ENCODE data around the gene TPM4. TPM values are rescaled to one million over a fixed set of nuclear protein-coding genes. Genes with fewer than 3 reads are reported as not detected.
"Not testable (repeated sequence)": the region's sequence is repeated elsewhere in the genome, so short reads cannot be mapped to it uniquely, and the experiment has no call there.

Gene TPM4
- total RNA-seq, 2 donors from 2014 or later = 1,050 to 1,475 TPM

DNA sequence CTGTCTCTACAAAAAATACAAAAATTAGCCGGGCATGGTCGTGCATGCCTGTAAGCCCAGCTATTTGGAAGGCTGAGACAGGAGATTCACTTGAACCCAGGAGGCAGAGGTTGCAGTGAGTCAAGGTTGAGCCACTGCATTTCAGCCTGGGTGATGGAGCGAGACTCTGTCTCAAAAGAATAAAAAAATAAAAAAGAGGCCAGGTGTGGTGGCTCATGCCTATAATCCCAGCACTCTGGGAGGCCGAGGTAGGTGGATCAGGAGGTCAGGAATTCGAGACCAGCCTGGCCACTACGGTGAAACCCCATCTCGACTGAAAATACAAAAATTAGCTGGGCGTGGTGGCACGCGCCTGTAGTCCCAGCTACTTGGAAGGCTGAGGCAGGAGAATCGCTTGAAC lies 11.1 kb downstream of the TPM4 start:
- intact Hi-C loops (cut with DNase I); DNase-seq (ENCODE audit: low spot score): not testable (repeated sequence)

DNA sequence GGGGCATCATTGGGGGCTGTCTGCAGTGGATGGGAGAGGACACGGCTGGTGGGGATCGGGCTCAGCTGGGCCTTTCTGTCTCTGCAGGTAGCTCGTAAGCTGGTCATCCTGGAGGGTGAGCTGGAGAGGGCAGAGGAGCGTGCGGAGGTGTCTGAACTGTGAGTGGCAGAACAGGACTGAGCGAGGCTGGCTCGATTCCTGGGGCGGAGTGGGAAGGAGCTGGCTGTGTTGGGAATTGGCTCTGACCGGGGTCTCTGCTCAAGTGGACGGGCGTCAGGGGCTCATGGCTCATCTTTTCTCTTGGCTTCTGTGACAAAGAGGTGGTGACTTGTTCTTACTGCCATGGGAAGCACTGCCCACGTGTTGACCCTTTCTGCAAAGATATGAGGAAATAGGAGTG lies 11.6 kb downstream of the TPM4 start:
- no peak for DNase-seq (ENCODE audit: low spot score)
- intact Hi-C loops (cut with DNase I) = no loop called here

DNA sequence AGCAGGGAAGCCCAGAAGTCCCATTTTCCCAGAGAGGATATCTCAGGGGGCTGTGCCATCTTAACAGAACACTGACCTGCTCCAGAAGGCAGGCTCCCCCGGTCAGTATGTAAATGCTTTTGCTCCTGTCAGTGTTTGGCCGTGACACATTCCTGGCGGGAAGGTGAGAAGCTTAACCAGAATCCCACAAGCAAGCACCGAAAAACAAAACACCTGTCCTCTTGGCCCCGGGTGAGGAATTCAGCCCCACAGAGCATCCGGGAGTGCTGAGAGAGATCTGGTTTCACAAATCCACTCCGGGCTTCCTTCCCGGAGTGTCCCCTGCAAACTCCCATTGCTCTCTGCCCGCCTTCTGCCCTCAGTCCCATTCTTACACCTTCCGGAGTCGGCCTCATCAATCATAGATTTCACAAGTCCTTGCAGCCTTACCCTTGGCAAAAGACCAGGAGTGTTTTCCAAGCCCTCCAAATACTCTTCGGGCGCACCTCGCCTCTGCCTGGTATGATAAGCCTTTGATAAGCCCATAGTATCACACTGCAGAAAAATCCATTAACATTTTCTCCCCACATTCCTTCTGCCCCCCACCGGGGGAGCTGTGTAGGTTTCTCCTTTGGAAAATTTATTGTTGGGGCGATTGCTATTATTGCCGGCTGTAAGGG lies 12.2 kb downstream of the TPM4 start:
- intact Hi-C loops (cut with DNase I) = no loop called here

DNA sequence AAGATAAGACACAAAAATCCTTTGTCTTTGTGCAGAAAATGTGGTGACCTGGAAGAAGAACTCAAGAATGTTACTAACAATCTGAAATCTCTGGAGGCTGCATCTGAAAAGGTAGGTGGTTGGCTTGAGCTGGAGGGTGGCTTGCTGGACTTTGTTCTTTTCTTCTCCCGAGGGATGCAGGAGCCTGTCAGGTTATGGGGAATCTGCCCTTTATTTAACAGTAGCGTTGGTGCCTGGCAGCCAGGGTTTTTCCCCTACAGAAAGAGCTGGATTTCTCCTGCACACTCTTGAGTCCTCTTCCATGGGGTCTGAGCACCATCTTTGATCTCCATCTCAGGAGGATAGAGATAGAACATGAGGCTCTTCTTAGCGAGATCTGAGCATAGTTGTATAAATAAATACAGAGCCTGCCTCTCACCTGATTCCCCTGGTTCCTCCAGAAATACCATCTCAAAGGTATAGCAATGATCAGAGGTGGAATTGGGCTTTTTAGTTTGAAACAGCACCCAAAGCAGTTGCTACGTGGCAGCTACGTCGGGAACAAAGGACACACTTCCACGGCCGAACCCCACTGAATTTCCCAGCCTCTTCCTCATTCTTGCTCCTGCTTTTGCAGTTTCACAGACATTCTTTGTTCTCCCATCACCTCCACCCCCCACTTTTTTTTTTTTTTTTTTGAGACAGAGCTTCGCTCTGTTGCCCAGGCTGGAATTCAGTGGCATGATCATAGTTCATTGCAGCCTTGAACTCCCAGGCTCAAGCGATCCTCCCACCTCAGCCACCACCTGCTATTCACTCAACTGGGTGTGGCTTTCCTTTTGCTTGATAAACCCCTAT lies 12.9 kb downstream of the TPM4 start:
- intact Hi-C loops (cut with DNase I) = no loop called here
- no peak for DNase-seq (ENCODE audit: low spot score)

More for the DNA sequence above, 12.2 kb downstream of the TPM4 start:
- no peak for DNase-seq (ENCODE audit: low spot score)

DNA sequence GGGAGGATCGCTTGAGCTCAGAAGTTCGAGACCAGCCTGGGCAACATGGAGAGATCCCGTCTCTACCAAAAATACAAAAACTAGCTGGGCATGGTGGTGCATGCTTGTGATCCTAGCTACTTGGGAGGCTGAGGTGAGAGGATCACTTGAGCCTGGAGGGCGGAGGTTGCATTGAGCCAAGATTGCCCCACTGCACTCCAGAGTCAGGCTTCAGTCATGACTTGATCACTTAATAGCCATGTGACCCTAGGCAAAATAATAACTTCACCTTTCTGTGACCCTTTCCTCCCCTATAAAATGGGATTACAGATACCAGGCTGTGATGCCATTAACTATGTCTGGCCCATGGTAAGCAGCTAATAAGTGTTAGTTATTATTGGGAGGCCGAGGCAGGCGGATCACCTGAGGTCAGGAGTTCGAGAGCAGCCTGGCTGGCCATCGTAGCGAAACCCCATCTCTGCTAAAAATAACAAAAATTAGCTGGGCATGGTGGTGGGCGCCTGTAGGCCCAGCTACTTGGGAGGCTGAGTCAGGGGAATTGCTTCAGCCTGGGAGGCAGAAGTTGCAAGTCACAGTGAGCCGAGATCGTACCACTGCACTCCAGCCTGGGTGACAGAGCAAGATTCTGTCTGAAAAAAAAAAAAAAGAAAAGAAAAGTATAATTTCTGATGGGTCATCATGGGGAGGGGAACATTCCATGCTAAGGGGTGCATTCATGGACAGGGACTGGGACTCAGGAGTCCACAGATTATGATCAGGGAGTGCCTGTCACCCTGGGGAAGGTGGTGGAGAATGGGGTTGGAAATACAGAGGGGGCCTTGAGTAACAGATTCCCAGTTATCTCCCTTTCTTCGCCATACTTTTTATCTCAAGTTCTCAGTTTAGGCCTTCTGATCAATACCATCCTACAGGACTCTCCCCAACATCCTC lies 15.5 kb downstream of the TPM4 start:
- intact Hi-C loops (cut with DNase I) = no loop called here
- no peak for DNase-seq (ENCODE audit: low spot score)

DNA sequence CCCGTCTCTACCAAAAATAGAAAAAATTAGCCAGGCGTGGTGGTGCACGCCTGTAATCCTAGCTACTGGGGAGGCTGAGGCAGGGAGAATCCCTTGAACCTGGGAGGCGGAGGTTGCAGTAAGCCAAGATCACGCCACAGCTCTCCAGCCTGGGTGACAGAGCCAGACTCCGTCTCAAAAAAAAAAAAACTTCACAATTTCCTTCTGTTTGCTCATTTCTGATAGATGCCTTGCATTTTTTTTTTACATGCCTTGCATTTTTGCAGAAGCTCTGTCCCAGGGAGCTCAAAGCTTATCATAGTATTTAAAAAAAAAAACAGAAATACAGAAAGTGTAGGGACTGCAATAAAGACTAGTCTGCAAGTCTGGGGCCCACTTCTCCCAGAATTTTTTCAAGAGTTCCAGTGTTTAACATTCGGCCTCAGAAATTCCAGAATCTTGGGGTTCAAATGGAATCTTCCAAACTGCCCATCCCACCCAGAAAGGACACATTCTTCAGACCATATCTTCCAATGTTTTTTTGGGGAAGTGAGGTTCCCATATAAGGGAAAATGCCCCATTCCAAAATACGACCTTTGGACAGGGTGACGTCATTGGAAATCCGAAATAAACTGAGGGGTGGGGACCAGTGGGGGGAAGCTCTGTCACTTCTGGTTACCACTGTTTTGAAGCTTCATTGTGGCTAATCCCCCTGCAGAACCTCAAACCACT lies 18.2 kb downstream of the TPM4 start:
- no peak for DNase-seq (ENCODE audit: low spot score)
- intact Hi-C loops (cut with DNase I) = no loop called here

DNA sequence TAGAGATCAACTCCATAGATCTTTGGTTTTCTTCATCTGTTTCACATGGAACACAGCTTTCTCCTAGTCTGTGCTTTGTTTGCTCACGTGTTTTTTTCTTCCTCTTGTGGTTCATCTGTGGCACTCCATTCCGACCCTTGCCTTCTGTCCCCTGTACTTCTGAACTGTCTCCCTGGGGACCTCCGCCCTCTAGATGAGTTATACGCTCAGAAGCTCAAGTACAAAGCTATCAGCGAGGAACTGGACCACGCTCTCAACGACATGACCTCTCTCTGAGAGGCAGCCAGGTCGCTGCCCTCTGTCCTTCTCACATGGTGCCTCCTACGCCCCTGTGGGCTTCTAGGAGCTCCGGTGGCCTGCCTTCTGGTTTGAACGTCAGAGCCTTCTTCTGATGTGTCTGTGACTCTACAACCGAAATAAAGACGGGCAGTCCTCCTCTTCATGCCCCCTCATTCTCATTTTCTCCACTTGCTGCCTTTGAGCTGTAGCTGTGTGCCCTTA lies 18.8 kb downstream of the TPM4 start:
- DNase-seq (ENCODE audit: low spot score) = no peak
- intact Hi-C loops (cut with DNase I) = no loop called here

DNA sequence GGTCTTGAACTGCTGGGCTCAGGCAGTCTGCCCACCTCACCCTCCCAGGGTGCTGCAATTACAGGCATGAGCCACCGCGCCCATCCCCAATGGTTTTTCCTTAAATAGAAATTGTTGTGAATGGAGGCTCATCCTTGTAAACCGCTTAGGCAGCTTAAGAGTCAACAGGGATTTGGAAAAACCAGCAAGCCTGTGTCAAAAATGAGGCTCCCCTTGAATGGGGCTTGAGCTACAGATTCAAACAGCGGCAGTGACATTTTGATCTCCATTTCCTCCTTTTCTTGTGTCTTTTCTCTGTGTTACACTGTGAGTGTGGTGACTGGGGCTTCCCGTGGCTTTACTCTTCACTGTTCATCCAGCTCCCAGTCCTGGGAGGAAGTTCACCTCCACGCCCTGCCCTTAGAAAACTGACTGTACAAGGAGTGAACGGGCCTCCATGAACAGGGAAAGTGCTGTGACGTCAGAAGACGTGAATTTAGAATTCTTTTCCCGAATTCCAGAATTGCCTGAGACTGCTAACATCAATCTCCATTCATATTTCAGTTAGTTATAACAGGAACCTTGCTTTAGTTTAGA lies 20.1 kb downstream of the TPM4 start:
- no peak for DNase-seq (ENCODE audit: low spot score)
- intact Hi-C loops (cut with DNase I) = no loop called here

DNA sequence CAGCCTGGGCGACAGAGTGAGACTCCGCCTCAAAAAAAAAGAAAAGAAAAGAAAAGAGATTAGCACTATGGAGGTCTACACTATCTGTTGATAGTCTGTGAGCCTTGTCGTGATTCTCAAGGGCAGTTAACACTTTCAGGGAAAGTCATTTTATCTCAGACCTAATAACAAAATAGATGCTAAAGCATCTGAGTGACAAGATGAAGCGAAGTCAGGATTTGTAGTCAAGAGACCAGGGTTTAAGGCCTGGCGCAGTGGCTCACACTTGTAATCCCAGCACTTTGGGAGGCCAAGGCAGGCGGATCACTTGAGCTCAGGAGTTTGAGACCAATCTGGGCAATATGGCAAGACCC lies 22.1 kb downstream of the TPM4 start:
- intact Hi-C loops (cut with DNase I) = no loop called here
- no peak for DNase-seq (ENCODE audit: low spot score)

DNA sequence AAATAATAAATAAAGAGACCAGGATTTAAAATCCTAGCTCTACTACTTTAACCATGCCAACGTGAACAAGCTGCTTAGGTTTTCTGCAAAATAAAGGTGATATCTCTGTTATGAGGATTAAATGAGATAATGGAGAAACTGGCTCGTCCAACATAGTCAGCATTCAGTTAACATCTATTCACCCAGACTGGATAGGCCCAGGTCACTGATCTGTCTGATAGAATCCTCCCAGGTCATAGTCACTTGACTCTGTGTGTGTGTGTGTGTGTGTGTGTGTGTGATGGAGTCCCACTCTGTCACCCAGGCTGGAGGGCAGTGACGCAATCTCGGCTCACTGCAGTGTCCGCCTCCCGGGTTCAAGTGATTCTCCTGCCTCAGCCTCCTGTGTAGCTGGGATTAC lies 22.5 kb downstream of the TPM4 start:
- DNase-seq (ENCODE audit: low spot score) = no peak

DNA sequence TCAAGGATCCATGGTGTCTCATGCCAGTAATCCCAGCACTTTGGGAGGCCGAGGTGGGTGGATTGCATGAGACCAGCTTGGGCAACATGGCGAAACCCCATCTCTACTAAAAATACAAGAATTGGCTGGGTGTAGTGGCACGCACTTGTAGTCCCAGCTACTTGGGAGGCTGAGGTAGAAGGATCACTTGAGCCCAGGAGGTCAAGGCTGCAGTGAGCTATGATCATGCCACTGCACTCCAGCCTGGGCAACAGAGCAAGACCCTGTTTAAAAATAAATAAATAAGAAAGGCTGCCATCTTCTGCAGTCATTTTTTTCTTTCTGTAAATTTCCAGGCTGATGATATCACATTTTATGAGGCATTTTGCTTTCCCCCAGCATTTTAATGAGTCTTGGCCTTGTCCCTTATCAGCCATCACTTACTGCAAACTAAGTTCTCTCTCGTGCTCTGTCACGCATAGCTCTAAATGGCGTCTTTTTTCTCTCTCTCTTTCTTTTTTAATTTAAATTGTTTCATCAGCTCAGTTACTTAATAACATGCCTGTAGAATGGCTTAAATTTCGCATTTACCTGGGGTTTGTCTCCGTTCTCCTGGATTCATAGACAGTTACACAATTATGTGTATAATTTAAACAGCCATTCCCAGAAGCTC lies 23.1 kb downstream of the TPM4 start:
- DNase-seq (ENCODE audit: low spot score); intact Hi-C loops (cut with DNase I): not testable (repeated sequence)

More for the DNA sequence above, 22.5 kb downstream of the TPM4 start:
- intact Hi-C loops (cut with DNase I) = no loop called here

DNA sequence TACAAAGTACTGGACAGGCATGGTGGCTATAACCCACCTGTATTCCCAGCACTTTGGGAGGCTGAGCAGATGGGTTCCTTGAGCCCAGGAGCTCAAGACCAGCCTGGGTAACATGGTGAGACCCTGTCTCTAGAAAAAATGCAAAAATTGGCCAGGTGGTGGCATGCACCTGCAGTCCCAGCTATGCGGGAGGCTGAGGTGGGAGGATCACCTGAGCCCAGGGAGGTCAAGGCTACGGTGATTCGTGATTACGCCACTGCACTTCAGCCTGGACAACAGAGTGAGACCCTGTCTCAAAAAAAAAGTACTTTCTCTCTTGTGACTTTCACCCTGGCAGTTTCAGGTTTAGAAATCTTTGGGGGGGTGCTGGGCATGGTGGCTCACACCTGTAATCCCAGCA lies 24.2 kb downstream of the TPM4 start:
- DNase-seq (ENCODE audit: low spot score) = no peak
- intact Hi-C loops (cut with DNase I) = no loop called here

DNA sequence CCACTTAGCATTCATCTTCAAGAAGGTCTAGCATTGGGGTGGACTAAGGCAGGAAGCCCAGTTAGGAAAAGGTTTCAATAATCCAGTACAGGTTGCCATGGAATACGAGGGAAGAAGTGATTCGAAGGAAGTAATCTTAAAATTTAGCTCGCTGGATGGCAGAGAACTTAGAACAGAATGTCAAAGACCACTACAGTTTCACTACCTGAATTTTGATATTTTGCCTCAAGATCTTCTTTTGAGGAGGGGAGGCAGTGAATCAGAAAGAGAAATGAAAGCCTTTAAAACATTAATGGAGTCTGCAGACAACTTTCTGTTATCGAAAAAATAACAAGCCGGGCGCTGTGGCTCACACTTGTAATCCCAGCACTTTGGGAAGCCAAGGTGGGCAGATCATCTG lies 28.4 kb downstream of the TPM4 start:
- intact Hi-C loops (cut with DNase I) = no loop called here
- DNase-seq (ENCODE audit: low spot score) = no peak

DNA sequence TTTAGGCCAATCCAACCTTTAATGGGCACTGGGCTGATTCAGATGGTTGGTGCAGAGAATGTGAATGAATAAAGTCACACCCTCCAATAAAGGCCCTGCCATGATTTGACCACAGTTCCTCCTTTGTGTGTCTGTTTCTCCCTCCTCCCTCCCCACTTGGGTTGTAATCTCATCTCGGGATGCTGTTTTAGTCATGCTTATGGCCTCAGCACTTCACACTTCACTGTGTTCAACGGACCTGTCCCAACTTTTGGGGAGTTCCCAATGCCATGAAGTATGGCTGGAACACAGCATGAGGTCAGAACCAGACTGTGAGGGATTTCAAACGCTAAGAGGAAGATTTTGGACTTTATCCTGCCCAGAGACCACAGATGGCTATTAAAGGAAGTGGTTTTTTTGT lies 29.8 kb downstream of the TPM4 start:
- no peak for DNase-seq (ENCODE audit: low spot score)
- intact Hi-C loops (cut with DNase I) = no loop called here

DNA sequence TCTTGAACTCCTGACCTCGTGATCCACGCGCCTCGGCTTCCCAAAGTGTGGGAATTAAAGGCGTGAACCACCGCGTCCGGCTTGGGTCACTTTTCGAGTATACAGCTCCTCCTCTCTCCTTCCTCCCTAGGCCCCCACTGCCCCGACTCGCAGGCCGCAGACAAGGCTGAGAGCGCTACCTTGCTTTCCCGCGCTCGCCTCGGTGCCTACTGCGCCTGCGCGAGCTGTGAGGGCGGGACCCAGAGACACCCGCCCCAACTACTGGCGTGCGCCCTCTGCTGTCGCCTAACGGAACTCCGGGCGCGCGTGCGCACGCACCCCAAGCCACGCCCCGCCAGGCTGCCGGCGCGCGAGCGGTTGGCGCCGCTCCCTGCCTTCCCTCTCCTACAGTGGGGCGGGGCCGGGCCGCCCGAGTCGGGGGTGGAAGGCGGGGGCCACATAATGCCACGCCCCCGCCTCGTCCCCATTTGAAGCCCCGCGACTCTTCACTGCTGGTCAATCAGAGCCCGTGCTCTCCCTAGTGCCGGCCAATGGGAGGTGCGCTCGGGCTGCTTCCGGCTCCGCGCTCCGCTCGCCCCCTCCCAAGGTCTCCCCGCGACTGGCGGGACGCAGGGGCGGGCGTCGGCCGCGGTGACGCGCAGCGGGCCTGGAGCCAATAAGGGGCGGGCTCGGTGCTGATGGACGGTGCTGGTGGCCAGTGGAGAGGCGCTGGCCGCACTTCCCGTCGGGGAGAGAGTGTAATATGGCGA lies 35.0 kb downstream of the TPM4 start, which contains the start of gene RAB8A:
Gene RAB8A (plus strand): TSS at position 730 of the 749 bp plus-strand sequence. CDS start 13 bp downstream, at position 743.
- intact Hi-C loops (cut with DNase I) = loop anchor here (5.0 to 10.0 kb wide), 2 partner anchors 73 to 74 kb away; partner anchors contain the start of gene FAM32A (in 1 of the 2)
- DNase-seq (ENCODE audit: low spot score) = peak; percentile 100

DNA sequence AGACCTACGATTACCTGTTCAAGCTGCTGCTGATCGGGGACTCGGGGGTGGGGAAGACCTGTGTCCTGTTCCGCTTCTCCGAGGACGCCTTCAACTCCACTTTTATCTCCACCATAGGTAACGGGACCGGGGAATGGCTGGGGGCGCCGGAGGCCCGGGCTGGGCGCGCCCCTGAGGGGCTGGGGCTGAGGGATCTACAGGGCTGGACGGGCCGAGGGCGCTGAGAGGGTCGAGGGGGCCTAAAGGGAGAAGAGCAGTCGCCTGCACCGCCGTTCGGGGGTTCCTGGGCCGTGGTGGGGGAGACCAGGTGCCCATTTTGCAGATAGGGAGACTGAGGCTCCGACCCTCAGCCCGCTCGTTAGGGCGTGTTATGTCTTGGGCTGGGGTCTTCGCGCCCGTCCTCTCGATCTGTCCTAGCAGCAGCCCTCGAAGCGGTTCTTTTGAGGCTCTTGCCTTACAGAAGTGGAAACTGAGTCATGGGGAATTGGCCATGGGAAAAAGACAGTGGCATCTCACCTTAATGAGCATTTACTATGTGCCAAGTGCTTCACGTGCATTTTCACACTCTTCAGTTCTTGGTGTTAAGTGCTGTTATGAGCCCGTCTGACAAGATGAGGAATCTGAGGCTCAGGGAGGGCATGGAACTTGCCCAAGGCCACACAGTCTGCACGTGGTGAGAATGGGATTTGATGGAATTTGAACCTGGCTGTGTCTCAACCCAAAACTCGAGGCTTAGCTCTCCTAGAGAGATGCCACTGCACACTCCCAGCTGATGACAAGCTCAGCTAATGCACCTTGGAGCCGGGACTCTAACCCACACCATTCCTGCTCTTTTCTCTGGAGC lies 35.8 kb downstream of the TPM4 start:
- intact Hi-C loops (cut with DNase I) = loop anchor here (2.0 to 10.0 kb wide), 3 partner anchors 73 to 271 kb away; partner anchors contain the start of gene FAM32A (in 1 of the 2)
- DNase-seq (ENCODE audit: low spot score) = no peak

Data from posterior vena cava (tissue), 2 donors.